Right cardiac atrium (tissue), 5 donors: ENCODE measurements around the gene ABCC1. TPM values are rescaled to one million over a fixed set of nuclear protein-coding genes. Genes with fewer than 3 reads are reported as not detected.
"Not testable (repeated sequence)": the region's sequence is repeated elsewhere in the genome, so short reads cannot be mapped to it uniquely, and the experiment has no call there.

ENCODE experiments used
- ATAC-seq, 2 donors: fragments of 200-7000 bp; cut with Tn5 transposase; one replicate each; pipeline versions ENCODE4 v1.8.0 to v1.9.1; 2020; ENCODE audit warnings: moderate library complexity in 2 of 2, mild to moderate bottlenecking in 1 of 2
- DNase-seq, 3 donors: peaks; one replicate each; pipeline ENCODE4 v3.0.0-alpha.2; 2020
- H3K27ac ChIP-seq: one replicate; pipeline ENCODE4 v1.5.1; 2013; ENCODE audit warnings: mild to moderate bottlenecking, low read length, control low read depth, moderate library complexity
- H3K27me3 ChIP-seq: one replicate; pipeline ENCODE4 v1.6.1; 2013; ENCODE audit not compliant: control insufficient read depth, insufficient read depth
- H3K4me1 ChIP-seq: one replicate; pipeline ENCODE4 v1.6.1; 2013; ENCODE audit warnings: low read length; ENCODE audit not compliant: control insufficient read depth, insufficient read depth
- H3K4me3 ChIP-seq: one replicate; pipeline ENCODE4 v1.5.1; 2013; ENCODE audit warnings: low read length, control low read depth
- H3K9me3 ChIP-seq: one replicate; pipeline ENCODE4 v1.6.1; 2013; ENCODE audit warnings: low read length; ENCODE audit not compliant: control insufficient read depth
- WGBS: extraction: QIAGEN DNeasy Blood & Tissue Kit; methylation state at CpG from one replicate; pipeline ENCODE4 v1.1.7; 2013; 5-methylcytosine and 5-hydroxymethylcytosine counted together
- intact Hi-C, 4 donors: fragments of 100-400 bp; cut with DNase I; formaldehyde crosslinking; loops; one replicate each; pipeline versions ENCODE4 v1.11.0 to v1.14.0; 2022 to 2023
- polyA plus RNA-seq: library from polyadenylated mRNA; stranded (reverse); fragments of 200-250 nt; gene quantifications from one replicate; pipeline ENCODE4 v1.2.3, GENCODE V29; 2013
- total RNA-seq, 4 donors: library from RNA; stranded (reverse); fragmentation: NEBNext Ultra II Directional; extraction: Animal tissue kit (Norgen Biotek cat#: 25700); gene quantifications; one replicate each; pipeline ENCODE4 v1.2.1, GENCODE V29; 2021
- donor health status: healthy with polysubstance abuse.
- donor health status: DM: no; HTN: yes; CAD: no.
- donor health status: DM: no; HTN: no; CAD: no.
- donor health status: DM: no; HTN: yes; CAD: no; lungs with severe emphysema.
- donor health status: DM: yes; HTN: yes; CAD: no.

The ABCC1 gene
- total and polyA plus RNA-seq, 5 donors, result 9.7 to 30.9 (median 24.4) TPM

DNA sequence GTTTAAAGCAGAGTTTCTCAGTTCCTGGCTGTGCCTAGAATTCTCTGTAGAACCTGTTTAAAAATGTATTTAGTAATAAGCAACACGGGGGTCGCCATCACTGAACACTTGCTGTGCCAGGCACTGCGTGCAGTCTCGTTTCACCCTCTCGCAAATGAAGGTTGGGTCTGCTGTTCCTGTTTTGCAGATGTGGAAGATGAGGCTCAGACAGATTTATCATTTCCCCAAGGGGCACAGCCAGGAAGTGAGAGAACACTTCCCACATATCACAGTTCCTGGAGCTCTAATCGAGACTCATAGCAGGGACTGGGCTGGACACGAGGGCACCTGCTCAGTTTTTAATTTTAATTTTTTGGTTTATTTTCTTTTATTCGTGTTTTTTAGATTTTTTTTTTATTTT is 151.2 kb downstream of the ABCC1 start:
- ATAC-seq, result no peak
- no peaks in the 10 kb centered on the region for H3K4me1 ChIP-seq
- no peak for DNase-seq
- WGBS, result 58% methylated on average over 8 of the region's 8 CpGs
- H3K9me3 ChIP-seq, result no peaks in the 10 kb centered on the region
- no peak overlapping the region for H3K27ac ChIP-seq
- H3K27me3 ChIP-seq, result no peaks in the 10 kb centered on the region
- H3K4me3 ChIP-seq, result no peak overlapping the region
- intact Hi-C loops, result no loop called here

DNA sequence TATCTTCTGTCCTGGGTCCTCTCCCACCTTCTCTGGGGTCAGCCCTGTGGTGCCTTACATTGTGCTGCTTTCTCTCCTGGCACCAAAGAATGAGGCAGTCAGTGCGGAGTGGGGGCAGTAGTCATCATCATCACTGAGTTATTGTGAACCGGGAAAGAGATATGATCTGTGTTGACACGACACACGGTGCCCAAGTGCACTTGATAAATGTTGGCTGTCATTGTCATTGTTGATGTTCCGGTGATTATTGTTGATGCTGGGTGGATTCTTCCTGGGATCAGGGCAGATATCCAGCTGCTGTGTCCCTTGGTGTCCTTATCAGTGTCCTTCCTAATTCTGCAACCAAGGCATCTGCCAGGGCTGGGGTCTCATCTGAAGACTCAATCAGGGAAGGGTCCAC is 152.2 kb downstream of the ABCC1 start:
- ATAC-seq (no peak), DNase-seq (no peak)
- Histone ChIP-seq H3K9me3 (no peaks in the 10 kb centered on the region), H3K27ac (no peak overlapping the region), H3K4me3 (no peak overlapping the region), H3K27me3 (no peaks in the 10 kb centered on the region), H3K4me1 (no peaks in the 10 kb centered on the region)
- intact Hi-C loops, result no loop called here
- 84% methylated on average over 5 of the region's 5 CpGs for WGBS

DNA sequence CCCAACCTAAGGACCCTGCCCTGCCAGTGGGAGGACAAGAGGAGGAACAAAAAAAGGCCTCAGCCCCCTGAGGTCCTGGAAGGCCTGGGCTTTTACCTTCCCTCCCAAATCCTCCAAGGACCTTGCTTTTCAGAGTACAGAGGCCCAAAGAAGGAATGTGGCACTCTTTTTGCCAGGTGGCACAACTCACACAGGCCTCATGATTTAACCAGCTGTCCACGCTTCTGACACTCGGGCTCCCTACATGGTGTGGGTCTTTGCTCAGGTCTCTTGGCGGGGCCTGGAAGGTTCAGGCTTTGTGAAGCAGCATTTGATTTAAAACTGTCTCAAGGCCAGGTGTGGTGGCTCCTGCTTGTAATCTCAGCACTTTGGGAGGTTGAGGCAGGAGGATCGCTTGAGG is 153.3 kb downstream of the ABCC1 start:
- H3K27me3 ChIP-seq, result no peaks in the 10 kb centered on the region
- no peak for ATAC-seq
- H3K9me3 ChIP-seq, result no peaks in the 10 kb centered on the region
- H3K4me1 ChIP-seq, result no peaks in the 10 kb centered on the region
- DNase-seq, result no peak
- intact Hi-C loops, result no loop called here
- no peak overlapping the region for H3K27ac ChIP-seq
- WGBS, result 90% methylated on average over 4 of the region's 4 CpGs
- no peak overlapping the region for H3K4me3 ChIP-seq

DNA sequence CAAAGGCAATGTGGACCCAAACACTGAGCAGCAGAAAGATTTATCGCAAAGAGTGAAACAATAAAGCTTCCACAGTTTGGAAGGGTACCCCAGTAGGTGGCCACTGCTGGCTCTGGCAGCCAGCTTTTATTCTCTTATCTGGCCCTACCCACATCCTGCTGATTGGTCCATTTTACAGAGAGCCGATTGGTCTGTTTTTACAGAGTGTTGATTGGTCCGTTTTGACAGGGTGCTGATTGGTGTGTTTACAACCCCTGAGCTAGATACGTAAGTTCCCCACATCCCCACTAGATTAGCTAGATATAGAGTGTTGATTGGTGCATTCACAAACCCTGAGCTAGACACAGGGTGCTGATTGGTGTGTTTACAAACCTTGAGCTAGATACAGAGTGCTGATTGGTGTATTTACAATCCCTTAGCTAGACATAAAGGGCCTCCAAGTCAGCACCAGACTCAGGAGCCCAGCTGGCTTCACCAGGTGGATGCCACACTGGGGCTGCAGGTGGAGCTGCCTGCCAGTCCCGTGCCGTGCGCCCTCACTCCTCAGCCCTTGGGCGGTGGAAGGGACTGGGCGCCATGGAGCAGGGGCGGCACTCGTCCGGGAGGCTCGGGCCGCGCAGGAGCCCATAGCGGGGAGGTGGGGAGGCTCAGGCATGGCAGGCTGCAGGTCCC is 154.9 kb downstream of the ABCC1 start:
- H3K4me1 ChIP-seq, intact Hi-C loops, H3K4me3 ChIP-seq, H3K9me3 ChIP-seq, ATAC-seq, H3K27me3 ChIP-seq, DNase-seq, H3K27ac ChIP-seq: not testable (repeated sequence)
- WGBS, result 94% methylated on average over 16 of the region's 16 CpGs

DNA sequence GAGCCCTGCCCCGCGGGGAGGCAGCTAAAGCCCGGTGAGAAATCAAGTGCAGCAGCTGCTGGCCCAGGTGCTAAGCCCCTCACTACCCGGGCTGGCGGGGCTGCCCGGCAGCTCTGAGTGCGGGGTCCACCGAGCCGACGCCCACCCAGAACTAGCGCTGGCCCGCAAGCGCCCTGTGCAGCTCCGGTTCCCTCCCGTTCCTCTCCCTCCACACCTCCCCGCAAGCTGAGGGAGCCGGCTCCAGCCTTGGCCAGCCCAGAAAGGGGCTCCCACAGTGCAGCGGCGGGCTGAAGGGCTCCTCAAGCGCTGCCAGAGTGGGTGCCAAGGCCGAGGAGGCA is 155.4 kb downstream of the ABCC1 start:
- DNase-seq, H3K4me1 ChIP-seq, H3K4me3 ChIP-seq, H3K27ac ChIP-seq, H3K9me3 ChIP-seq, ATAC-seq, H3K27me3 ChIP-seq, intact Hi-C loops: not testable (repeated sequence)
- WGBS, result 98% methylated on average over 21 of the region's 21 CpGs

DNA sequence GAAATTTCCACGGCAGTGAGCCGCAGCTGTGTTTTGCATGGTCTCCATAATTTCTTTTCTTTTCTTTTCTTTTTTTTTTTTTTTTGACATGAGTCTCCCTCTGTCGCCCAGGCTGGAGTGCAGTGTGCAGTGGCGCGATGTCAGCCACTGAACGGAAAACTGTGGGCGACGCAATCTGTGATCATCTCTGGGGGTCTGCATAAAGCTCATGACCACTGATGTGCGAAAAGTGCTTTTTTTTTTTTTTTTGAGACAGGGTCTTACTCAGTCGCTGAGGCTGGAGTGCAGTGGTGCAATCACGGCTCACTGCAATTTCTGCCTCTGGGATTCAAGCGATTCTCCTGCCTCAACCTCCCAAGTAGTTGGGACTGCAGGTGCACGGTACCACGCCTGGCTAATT is 156.2 kb downstream of the ABCC1 start:
- WGBS, result 95% methylated on average over 14 of the region's 14 CpGs
- Histone ChIP-seq H3K4me3 (no peak overlapping the region), H3K4me1 (no peaks in the 10 kb centered on the region), H3K27me3 (no peaks in the 10 kb centered on the region), H3K27ac (no peak overlapping the region), H3K9me3 (no peaks in the 10 kb centered on the region)
- DNase-seq, result no peak
- no peak for ATAC-seq
- intact Hi-C loops, result no loop called here

DNA sequence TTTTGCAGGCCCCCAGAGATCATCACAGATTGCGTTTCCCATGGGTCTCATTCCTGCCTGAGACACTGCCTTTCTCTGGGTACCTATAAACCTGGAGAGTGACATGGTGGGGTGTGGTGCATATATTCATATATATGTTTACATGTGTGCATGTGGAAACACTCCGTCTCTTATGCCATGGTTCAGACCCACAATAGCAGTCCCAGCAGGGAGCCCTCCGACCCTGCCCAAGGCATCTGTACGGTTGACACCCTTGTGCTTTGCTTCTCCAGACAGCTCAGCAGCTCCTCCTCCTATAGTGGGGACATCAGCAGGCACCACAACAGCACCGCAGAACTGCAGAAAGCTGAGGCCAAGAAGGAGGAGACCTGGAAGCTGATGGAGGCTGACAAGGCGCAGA is 157.1 kb downstream of the ABCC1 start:
- intact Hi-C loops, result no loop called here
- Histone ChIP-seq H3K4me3 (no peak overlapping the region), H3K27ac (no peak overlapping the region), H3K27me3 (no peaks in the 10 kb centered on the region), H3K4me1 (no peaks in the 10 kb centered on the region), H3K9me3 (no peaks in the 10 kb centered on the region)
- 89% methylated on average over 6 of the region's 6 CpGs for WGBS
- no peak for ATAC-seq
- DNase-seq, result no peak

DNA sequence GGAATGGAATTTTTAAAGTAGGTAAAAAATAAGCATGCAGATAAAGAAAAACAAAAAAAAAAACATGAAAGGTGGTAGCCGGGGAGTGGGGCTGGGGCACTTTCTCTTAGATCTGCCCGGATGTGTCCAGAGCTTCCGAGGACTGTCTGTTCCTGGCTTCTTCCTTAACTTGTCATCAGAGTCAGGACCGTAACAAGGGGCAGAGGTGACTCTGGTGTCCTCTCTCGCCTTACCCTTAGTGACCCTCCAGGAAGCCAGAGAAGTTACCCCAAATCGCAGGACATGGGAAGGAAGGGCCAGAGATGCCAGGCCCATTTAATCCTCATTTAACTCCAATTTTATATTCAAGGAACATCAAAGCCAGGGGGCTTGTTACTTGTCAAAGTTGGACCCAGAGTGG is 158.4 kb downstream of the ABCC1 start:
- H3K27ac ChIP-seq, result no peak overlapping the region

DNA sequence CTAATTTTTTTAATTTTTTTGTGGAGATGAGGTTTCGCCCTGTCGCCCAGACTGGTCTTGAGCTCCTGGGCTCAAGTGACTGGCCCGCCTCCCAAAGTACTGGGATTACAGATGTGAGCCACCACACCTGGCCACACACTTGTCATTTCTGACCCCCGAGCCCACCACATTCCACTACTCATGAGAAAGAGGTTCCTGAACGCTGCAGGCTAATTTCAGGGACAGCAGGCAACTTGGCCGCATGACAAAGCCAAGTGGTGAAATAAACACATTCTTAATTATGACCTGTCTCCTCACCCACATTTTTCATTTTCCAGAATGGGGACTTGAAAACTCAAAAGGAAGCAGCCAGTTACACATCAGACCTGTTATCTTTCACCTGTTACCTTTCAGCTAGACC is 159.3 kb downstream of the ABCC1 start:
- no peak for ATAC-seq
- intact Hi-C loops, result no loop called here

More for the DNA sequence above, 158.4 kb downstream of the ABCC1 start:
- H3K4me1 ChIP-seq, result no peaks in the 10 kb centered on the region
- H3K27me3 ChIP-seq, result no peaks in the 10 kb centered on the region
- DNase-seq, result no peak
- WGBS, result 81% methylated on average over 6 of the region's 6 CpGs
- intact Hi-C loops, result no loop called here
- H3K4me3 ChIP-seq, result no peak overlapping the region
- no peak for ATAC-seq
- H3K9me3 ChIP-seq, result no peaks in the 10 kb centered on the region

DNA sequence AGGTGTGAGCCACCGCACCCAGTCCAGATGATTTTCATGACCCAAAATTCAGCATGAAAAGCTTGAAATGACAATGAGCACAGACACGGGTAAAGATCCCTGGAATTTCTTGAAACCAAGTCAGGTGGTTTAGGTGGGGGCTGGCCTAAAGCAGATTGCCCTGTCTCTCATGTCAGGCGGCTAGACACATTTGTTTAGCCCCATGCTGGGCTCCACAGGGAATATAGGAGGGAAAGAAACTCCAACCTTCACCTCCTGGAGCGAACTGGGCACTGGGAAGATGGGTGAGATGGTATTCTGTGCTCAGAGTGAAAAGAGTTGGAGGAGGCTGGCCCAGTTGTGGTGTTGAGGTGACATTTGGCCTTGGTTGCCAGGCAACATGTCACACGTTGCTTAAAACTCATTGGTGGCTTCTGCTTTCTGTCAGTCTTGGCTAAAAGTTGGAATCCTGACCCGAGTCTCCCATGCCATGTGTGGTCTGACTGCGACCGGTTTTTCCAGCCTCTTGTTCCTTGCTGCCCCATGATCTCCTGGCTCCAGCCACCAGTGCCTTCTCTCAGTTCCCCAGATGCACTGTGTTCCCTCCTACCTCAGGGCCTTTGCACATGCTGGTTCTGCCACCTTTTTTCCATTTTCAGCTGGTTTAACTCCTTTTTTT is 160.2 kb downstream of the ABCC1 start:
- H3K4me1 ChIP-seq, result no peaks in the 10 kb centered on the region
- no peak overlapping the region for H3K27ac ChIP-seq
- ATAC-seq, result no peak
- no peak for DNase-seq
- no peaks in the 10 kb centered on the region for H3K9me3 ChIP-seq
- no peak overlapping the region for H3K4me3 ChIP-seq
- intact Hi-C loops, result loop anchor here in 1 of 4 donors (10.0 kb wide), 1 partner anchor 335 kb away; no protein-coding TSS in a partner anchor
- WGBS, result 84% methylated on average over 8 of the region's 8 CpGs
- H3K27me3 ChIP-seq, result no peaks in the 10 kb centered on the region

More for the DNA sequence above, 159.3 kb downstream of the ABCC1 start:
- Histone ChIP-seq H3K27me3 (no peaks in the 10 kb centered on the region), H3K9me3 (no peaks in the 10 kb centered on the region), H3K4me3 (no peak overlapping the region), H3K4me1 (no peaks in the 10 kb centered on the region), H3K27ac (no peak overlapping the region)
- no peak for DNase-seq
- WGBS, result 90% methylated on average over 6 of the region's 6 CpGs

DNA sequence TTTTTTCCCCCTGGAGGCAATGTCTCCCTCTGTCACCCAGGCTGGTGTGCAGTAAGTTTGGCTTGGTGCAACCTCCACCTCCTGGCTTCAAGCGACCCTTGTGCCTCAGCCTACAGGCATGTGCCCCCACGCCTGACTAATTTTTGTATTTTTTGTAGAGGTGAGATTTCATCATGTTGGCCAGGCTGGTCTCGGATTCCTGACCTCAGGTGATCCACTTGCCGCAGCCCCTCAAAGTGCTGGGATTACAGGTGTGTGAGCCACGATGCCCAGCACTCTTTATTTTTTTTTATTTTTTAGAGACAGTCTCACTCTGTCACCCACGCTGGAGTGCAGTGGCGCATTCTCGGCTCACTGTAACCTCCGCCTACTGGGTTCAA is 160.7 kb downstream of the ABCC1 start:
- H3K4me3 ChIP-seq, result no peak overlapping the region
- intact Hi-C loops, result loop anchor here in 1 of 4 donors (10.0 kb wide), 1 partner anchor 335 kb away; no protein-coding TSS in a partner anchor
- H3K27ac ChIP-seq, result no peak overlapping the region
- H3K4me1 ChIP-seq, result no peaks in the 10 kb centered on the region
- H3K27me3 ChIP-seq, result no peaks in the 10 kb centered on the region
- no peaks in the 10 kb centered on the region for H3K9me3 ChIP-seq
- DNase-seq, result no peak
- 96% methylated on average over 9 of the region's 9 CpGs for WGBS
- ATAC-seq, result no peak
